ENCODE results near the gene FHIT. TPM values are rescaled to one million over a fixed set of nuclear protein-coding genes. Genes with fewer than 3 reads are reported as not detected.

FHIT gene
- total and polyA plus RNA-seq, 4 donors: 2.6 to 21.3 (median 8.7) TPM

- H3K9me3 ChIP-seq (ENCODE audit: control insufficient read depth in 4 of 4, insufficient read depth in 3 of 4, low read length in 3 of 4): no peaks in the 10 kb centered on the region
- TF ChIP-seq, protein P1, sequence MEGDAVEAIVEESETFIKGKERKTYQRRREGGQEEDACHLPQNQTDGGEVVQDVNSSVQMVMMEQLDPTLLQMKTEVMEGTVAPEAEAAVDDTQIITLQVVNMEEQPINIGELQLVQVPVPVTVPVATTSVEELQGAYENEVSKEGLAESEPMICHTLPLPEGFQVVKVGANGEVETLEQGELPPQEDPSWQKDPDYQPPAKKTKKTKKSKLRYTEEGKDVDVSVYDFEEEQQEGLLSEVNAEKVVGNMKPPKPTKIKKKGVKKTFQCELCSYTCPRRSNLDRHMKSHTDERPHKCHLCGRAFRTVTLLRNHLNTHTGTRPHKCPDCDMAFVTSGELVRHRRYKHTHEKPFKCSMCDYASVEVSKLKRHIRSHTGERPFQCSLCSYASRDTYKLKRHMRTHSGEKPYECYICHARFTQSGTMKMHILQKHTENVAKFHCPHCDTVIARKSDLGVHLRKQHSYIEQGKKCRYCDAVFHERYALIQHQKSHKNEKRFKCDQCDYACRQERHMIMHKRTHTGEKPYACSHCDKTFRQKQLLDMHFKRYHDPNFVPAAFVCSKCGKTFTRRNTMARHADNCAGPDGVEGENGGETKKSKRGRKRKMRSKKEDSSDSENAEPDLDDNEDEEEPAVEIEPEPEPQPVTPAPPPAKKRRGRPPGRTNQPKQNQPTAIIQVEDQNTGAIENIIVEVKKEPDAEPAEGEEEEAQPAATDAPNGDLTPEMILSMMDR (IDR thresholded peaks at IDR 0.05; ENCODE audit: control extremely low read depth, extremely low read depth): no peak
- no peaks in the 10 kb centered on the region for H3K27me3 ChIP-seq (ENCODE audit: control insufficient read depth in 3 of 3, insufficient read depth in 3 of 3, low read length in 2 of 3)
- no peak overlapping the region for H3K4me3 ChIP-seq
- H3K36me3 ChIP-seq (ENCODE audit: control insufficient read depth in 4 of 4, insufficient read depth in 4 of 4, low read length in 4 of 4): no peaks in the 10 kb centered on the region
- no peak overlapping the region for H3K9ac ChIP-seq (ENCODE audit: insufficient read depth in 1 of 2, low read length in 2 of 2)
- 87 to 89% methylated on average over 4 of the region's 4 CpGs for WGBS, 2 donors
- H3K4me1 ChIP-seq (ENCODE audit: control insufficient read depth in 5 of 5, insufficient read depth in 5 of 5, low read length in 5 of 5): peaks cover 0 to 7% (median 3%) of the 10 kb centered on the region in 5 donors
- ATAC-seq (ENCODE audit: insufficient read depth, low FRiP score) (no peak), DNase-seq (no peak)
- H3K27ac ChIP-seq (ENCODE audit: low read depth in 1 of 2, low read length in 1 of 2): no peak overlapping the region
These were observed 1311.3 kb downstream of the FHIT start for GRCh38 chr3:59939826-59940426.

DNA sequence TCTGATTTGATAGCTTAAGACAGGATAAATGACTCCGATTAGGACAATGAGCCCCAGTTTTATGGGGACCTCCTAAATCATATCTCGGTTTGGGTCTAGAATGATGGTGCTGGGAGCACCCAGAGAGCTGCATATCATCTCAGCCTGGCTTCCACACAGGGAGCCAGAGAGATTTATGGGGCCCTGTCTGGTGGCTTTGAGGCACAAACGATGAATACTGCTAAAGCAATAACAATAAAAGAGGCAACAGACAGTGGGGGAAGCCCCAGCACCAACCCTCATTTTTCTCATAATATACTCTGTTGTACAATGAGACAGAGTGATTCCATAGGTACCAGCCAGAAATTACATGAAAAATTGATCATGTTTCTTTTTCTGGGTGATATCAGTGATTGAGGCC is 1312.4 kb downstream of the FHIT start:
- no peak for ATAC-seq (ENCODE audit: insufficient read depth, low FRiP score)
- TF ChIP-seq, protein P1 (IDR thresholded peaks at IDR 0.05; ENCODE audit: control extremely low read depth, extremely low read depth): no peak

DNA sequence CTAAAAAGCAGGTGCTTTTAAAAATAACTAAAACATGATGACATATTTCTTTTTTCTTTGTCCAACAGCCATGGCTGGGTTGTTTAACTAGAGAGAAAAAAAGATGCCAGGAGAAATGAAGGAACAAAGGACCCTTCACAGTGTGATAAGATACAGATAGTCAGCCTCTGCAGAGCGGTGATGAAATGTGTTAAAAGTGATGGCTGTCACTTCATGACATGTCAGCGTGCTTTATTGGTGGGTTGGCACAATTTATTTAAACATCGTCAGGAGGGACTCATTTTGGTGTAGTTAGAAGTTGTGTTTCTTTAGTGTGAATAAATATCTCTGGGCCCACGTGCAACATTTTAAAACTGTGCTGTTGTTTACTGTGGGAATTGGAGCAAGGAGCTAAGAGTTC is 1314.1 kb downstream of the FHIT start:
- Histone ChIP-seq H3K36me3 (ENCODE audit: control insufficient read depth in 4 of 4, insufficient read depth in 4 of 4, low read length in 4 of 4) (no peaks in the 10 kb centered on the region), H3K27me3 (ENCODE audit: control insufficient read depth in 3 of 3, insufficient read depth in 3 of 3, low read length in 2 of 3) (no peaks in the 10 kb centered on the region), H3K9ac (ENCODE audit: insufficient read depth in 1 of 2, low read length in 2 of 2) (no peak overlapping the region), H3K4me3 (no peak overlapping the region), H3K9me3 (ENCODE audit: control insufficient read depth in 4 of 4, insufficient read depth in 3 of 4, low read length in 3 of 4) (no peaks in the 10 kb centered on the region), H3K4me1 (ENCODE audit: control insufficient read depth in 5 of 5, insufficient read depth in 5 of 5, low read length in 5 of 5) (peaks cover 0 to 7% (median 3%) of the 10 kb centered on the region in 5 donors), H3K27ac (ENCODE audit: low read depth in 1 of 2, low read length in 1 of 2) (no peak overlapping the region)
- ATAC-seq (ENCODE audit: insufficient read depth, low FRiP score) (no peak), DNase-seq (peak in 2 of 3 donors; percentile 28 to 46)
- TF ChIP-seq, protein P1 (IDR thresholded peaks at IDR 0.05; ENCODE audit: control extremely low read depth, extremely low read depth): no peak
- 77 to 86% methylated on average over 4 of the region's 4 CpGs for WGBS, 2 donors

More for the DNA sequence above, 1312.4 kb downstream of the FHIT start:
- Histone ChIP-seq H3K9ac (ENCODE audit: insufficient read depth in 1 of 2, low read length in 2 of 2) (no peak overlapping the region), H3K9me3 (ENCODE audit: control insufficient read depth in 4 of 4, insufficient read depth in 3 of 4, low read length in 3 of 4) (no peaks in the 10 kb centered on the region), H3K27me3 (ENCODE audit: control insufficient read depth in 3 of 3, insufficient read depth in 3 of 3, low read length in 2 of 3) (no peaks in the 10 kb centered on the region), H3K27ac (ENCODE audit: low read depth in 1 of 2, low read length in 1 of 2) (no peak overlapping the region), H3K4me1 (ENCODE audit: control insufficient read depth in 5 of 5, insufficient read depth in 5 of 5, low read length in 5 of 5) (peaks cover 0 to 7% (median 3%) of the 10 kb centered on the region in 5 donors), H3K36me3 (ENCODE audit: control insufficient read depth in 4 of 4, insufficient read depth in 4 of 4, low read length in 4 of 4) (no peaks in the 10 kb centered on the region), H3K4me3 (no peak overlapping the region)
- no peak for DNase-seq
- WGBS, 2 donors: 81 to 92% methylated on average over 3 of the region's 3 CpGs

DNA sequence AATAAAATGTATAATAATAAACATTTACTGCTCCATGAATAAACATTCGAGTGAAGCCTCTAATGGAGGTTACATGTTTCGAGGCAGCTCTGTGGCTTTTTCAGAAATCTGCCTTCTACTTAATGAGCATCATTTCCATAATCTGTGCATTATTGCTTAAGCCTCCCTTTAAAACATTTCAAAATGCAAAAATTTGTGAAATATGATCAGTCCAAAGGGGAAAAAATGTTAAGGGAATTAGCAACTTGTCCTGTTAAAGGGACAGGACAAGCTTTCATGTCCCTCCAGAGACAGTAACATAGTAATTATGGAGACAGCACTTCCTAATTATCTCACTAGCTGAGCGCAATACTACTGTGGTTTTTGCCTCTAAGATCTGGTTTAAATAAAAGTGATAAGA is 1314.8 kb downstream of the FHIT start:
- Histone ChIP-seq H3K9me3 (ENCODE audit: control insufficient read depth in 4 of 4, insufficient read depth in 3 of 4, low read length in 3 of 4) (no peaks in the 10 kb centered on the region), H3K9ac (ENCODE audit: insufficient read depth in 1 of 2, low read length in 2 of 2) (no peak overlapping the region), H3K27me3 (ENCODE audit: control insufficient read depth in 3 of 3, insufficient read depth in 3 of 3, low read length in 2 of 3) (no peaks in the 10 kb centered on the region), H3K4me3 (no peak overlapping the region), H3K27ac (ENCODE audit: low read depth in 1 of 2, low read length in 1 of 2) (no peak overlapping the region), H3K4me1 (ENCODE audit: control insufficient read depth in 5 of 5, insufficient read depth in 5 of 5, low read length in 5 of 5) (peaks cover 0 to 7% (median 3%) of the 10 kb centered on the region in 5 donors), H3K36me3 (ENCODE audit: control insufficient read depth in 4 of 4, insufficient read depth in 4 of 4, low read length in 4 of 4) (no peaks in the 10 kb centered on the region)
- ATAC-seq (ENCODE audit: insufficient read depth, low FRiP score) (no peak), DNase-seq (peak in 1 of 3 donors; percentile 12)
- TF ChIP-seq, protein P1 (IDR thresholded peaks at IDR 0.05; ENCODE audit: control extremely low read depth, extremely low read depth): no peak
- 86 to 89% methylated on average over 3 of the region's 3 CpGs for WGBS, 2 donors

Measured in lung (tissue), 12 donors.